Fibroblast of lung (primary cell): ENCODE data around the gene NDC1. TPM values are rescaled to one million over a fixed set of nuclear protein-coding genes. Genes with fewer than 3 reads are reported as not detected.

ENCODE experiments used
- DNase-seq, 2 donors: peaks; one replicate each; pipeline versions ENCODE4 v3.0.0 to v3.0.0-alpha.2; 2010; ENCODE audit warnings: low read depth in 2 of 2
- H2AFZ ChIP-seq: 2 replicates; pipeline ENCODE4 v1.5.1; 2012; ENCODE audit warnings: low read length, control low read depth, inconsistent platforms
- H3K27ac ChIP-seq: 2 replicates; pipeline ENCODE4 v1.5.1; 2011; ENCODE audit warnings: low read length, control low read depth; ENCODE audit not compliant: insufficient read depth
- H3K27me3 ChIP-seq: 2 replicates; pipeline ENCODE4 v1.5.1; 2011; ENCODE audit warnings: mild to moderate bottlenecking, low read length; ENCODE audit not compliant: control insufficient read depth, insufficient read depth
- H3K36me3 ChIP-seq: 2 replicates; pipeline ENCODE4 v1.5.1; 2011; ENCODE audit warnings: low read length; ENCODE audit not compliant: control insufficient read depth, insufficient read depth
- H3K4me1 ChIP-seq: 2 replicates; pipeline ENCODE4 v1.5.1; 2011; ENCODE audit warnings: low read length; ENCODE audit not compliant: control insufficient read depth, insufficient read depth; ENCODE audit errors: extremely low read depth
- H3K4me2 ChIP-seq: 2 replicates; pipeline ENCODE4 v1.5.1; 2011; ENCODE audit warnings: low read length, control low read depth; ENCODE audit not compliant: insufficient read depth; ENCODE audit errors: extremely low read depth
- H3K4me3 ChIP-seq, 4 experiments: fragments of 200-600 bp in 1 of 4; sonication (generic) in 1 of 4; replicated peaks in 1 of 4; 2 replicates each; pipeline ENCODE4 v1.5.1; 2011 to 2016; ENCODE audit warnings: low read length in 4 of 4, low read depth in 3 of 4, mild to moderate bottlenecking in 3 of 4, control low read depth in 2 of 4, inconsistent platforms in 1 of 4, mixed read lengths in 1 of 4; ENCODE audit not compliant: insufficient read depth in 1 of 4; ENCODE audit errors: control extremely low read depth in 1 of 4
- H3K79me2 ChIP-seq: 2 replicates; pipeline ENCODE4 v1.5.1; 2012; ENCODE audit warnings: mild to moderate bottlenecking, low read length, inconsistent platforms; ENCODE audit not compliant: control insufficient read depth, insufficient read depth
- H3K9ac ChIP-seq: 2 replicates; pipeline ENCODE4 v1.5.1; 2011; ENCODE audit warnings: mild to moderate bottlenecking, low read length, control low read depth; ENCODE audit not compliant: insufficient read depth
- H3K9me3 ChIP-seq: 2 replicates; pipeline ENCODE4 v1.5.1; 2012; ENCODE audit warnings: low read depth, low read length; ENCODE audit not compliant: control insufficient read depth, insufficient read depth
- H4K20me1 ChIP-seq: 2 replicates; pipeline ENCODE4 v1.5.1; 2011; ENCODE audit warnings: low read length; ENCODE audit not compliant: control insufficient read depth, insufficient read depth; ENCODE audit errors: extremely low read depth
- CTCF ChIP-seq, 2 donors: IDR thresholded peaks in 1 of 2; conservative IDR thresholded peaks in 1 of 2; 1 replicate in 1 of 2; 2 replicates in 1 of 2; pipeline ENCODE4 v1.5.1; 2011 to 2012; ENCODE audit warnings: low read length in 2 of 2, control low read depth in 1 of 2, inconsistent platforms in 1 of 2, low read depth in 1 of 2, mild to moderate bottlenecking in 1 of 2
- EZH2 ChIP-seq: IDR thresholded peaks from 2 replicates; pipeline ENCODE4 v1.5.1; 2012; ENCODE audit warnings: low read length, control low read depth, mild to moderate bottlenecking; ENCODE audit errors: missing control alignments
- polyA plus RNA-seq, 2 donors: library from polyadenylated mRNA; depleted of rRNA in 1 of 2; stranded (reverse) in 1 of 2; unstranded in 1 of 2; fragments of >200 nt; gene quantifications; 2 replicates each; pipeline ENCODE4 v1.2.1, GENCODE V29; 2011 to 2012; ENCODE audit warnings: missing spikeins in 1 of 2
- total RNA-seq: library from RNA; depleted of rRNA; stranded (reverse); fragments of >200 nt; gene quantifications from 2 replicates; pipeline ENCODE4 v1.2.1, GENCODE V29; 2014

Gene NDC1
- total and polyA plus RNA-seq, 2 donors (not counting 1 experiment from before 2014, with no cell fraction given) = 11.6 to 14.3 TPM

GRCh38 chr1:53842347-53842746 is 4.3 kb upstream of the NDC1 start:
- Histone ChIP-seq H3K4me1 (no peaks in the 10 kb centered on the region), H2AFZ (no peak overlapping the region), H3K9me3 (no peaks in the 10 kb centered on the region), H3K9ac (no peak overlapping the region), H3K36me3 (no peaks in the 10 kb centered on the region), H3K4me3 (no peak overlapping the region), H4K20me1 (no peaks in the 10 kb centered on the region), H3K27ac (no peak overlapping the region), H3K4me2 (no peak overlapping the region), H3K27me3 (no peaks in the 10 kb centered on the region), H3K79me2 (peaks cover 6% of the 10 kb centered on the region)
- TF ChIP-seq CTCF (conservative IDR thresholded peaks at IDR 0.05 in 1 of 2, IDR thresholded peaks at IDR 0.05 in 1 of 2; ENCODE audit: low read depth in 1 of 2, low read length in 2 of 2) (no peak), EZH2 (no peak)
- no peak for DNase-seq

- no peaks in the 10 kb centered on the region for H3K36me3 ChIP-seq
- no peaks in the 10 kb centered on the region for H3K27me3 ChIP-seq
- H3K27ac ChIP-seq = peak overlapping the region; percentile 84
- peak overlapping the region; percentile 71 to 100 (median 71) for H3K4me3 ChIP-seq
- peaks cover 34% of the 10 kb centered on the region for H3K79me2 ChIP-seq
- H2AFZ ChIP-seq = peak overlapping the region; percentile 35
- no peaks in the 10 kb centered on the region for H3K9me3 ChIP-seq
- no peak for DNase-seq
- no peaks in the 10 kb centered on the region for H4K20me1 ChIP-seq
- TF ChIP-seq EZH2 (no peak), CTCF (conservative IDR thresholded peaks at IDR 0.05 in 1 of 2, IDR thresholded peaks at IDR 0.05 in 1 of 2; ENCODE audit: low read depth in 1 of 2, low read length in 2 of 2) (no peak)
- no peaks in the 10 kb centered on the region for H3K4me1 ChIP-seq
- H3K9ac ChIP-seq = peak overlapping the region; percentile 92
- H3K4me2 ChIP-seq = peak overlapping the region; percentile 61
Measured at GRCh38 chr1:53838654-53838974, 518 bp upstream of the NDC1 start.

GRCh38 chr1:53837646-53837923 is 511 bp downstream of the NDC1 start:
- Histone ChIP-seq H4K20me1 (no peaks in the 10 kb centered on the region), H3K4me2 (peak overlapping the region; percentile 89), H3K27me3 (no peaks in the 10 kb centered on the region), H3K36me3 (no peaks in the 10 kb centered on the region), H3K4me1 (no peaks in the 10 kb centered on the region), H2AFZ (peak overlapping the region; percentile 85), H3K79me2 (peaks cover 40% of the 10 kb centered on the region), H3K9ac (peak overlapping the region; percentile 92), H3K9me3 (no peaks in the 10 kb centered on the region), H3K27ac (peak overlapping the region; percentile 84), H3K4me3 (peak overlapping the region; percentile 71 to 100 (median 71))
- no peak for TF ChIP-seq CTCF (conservative IDR thresholded peaks at IDR 0.05 in 1 of 2, IDR thresholded peaks at IDR 0.05 in 1 of 2; ENCODE audit: low read depth in 1 of 2, low read length in 2 of 2)
- no peak for TF ChIP-seq EZH2
- DNase-seq = peak in 1 of 2 donors; percentile 1
